ENCODE measurements around the gene PANK2.
"Not testable (repeated sequence)": the region's sequence is repeated elsewhere in the genome, so short reads cannot be mapped to it uniquely, and the experiment has no call there.

PANK2 gene

GRCh38 chr20:3930265-3931206 lies 41.3 kb downstream of the PANK2 start:
- no peak for FAIRE-seq

GRCh38 chr20:3931664-3932063 lies 42.5 kb downstream of the PANK2 start:
- FAIRE-seq, result no peak

DNA sequence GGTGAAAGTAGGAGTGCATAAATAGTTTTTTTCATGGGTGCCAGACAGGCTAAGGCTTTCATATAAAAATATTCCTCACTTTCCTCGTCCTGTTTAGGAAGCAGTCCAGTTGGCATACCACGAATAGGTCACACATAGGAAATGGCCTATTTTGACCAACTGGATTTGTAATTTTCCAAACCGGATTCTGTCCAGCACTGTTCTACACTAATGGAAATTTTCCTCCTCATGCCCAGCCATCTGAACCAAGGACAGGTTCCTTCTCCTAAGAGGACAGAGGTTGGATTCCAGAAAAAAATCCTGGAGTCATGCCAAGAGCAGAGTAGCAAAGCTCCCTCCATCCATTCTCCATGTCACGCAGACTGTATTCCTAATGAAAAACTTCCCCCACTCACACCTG lies 43.1 kb downstream of the PANK2 start:
- FAIRE-seq, result no peak

DNA sequence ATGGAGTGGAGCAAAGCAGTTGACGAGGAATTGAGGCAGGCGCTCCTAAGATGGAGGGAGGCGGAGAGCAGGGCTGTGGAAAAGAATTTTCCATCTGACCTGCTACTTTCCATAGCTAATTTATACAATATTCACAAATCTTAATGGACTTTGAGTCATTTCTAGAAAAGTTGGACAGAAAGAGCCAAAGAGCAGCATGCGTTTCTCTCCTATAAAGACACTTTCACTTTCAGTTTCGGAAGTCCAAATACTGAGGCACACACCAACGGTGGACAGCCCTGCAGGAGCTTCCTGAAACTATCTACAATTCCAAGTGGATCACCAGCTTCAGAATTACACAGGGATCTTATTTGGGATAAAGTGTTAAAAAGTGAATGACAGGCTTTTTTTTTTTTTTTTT lies 43.5 kb downstream of the PANK2 start:
- FAIRE-seq, result no peak

DNA sequence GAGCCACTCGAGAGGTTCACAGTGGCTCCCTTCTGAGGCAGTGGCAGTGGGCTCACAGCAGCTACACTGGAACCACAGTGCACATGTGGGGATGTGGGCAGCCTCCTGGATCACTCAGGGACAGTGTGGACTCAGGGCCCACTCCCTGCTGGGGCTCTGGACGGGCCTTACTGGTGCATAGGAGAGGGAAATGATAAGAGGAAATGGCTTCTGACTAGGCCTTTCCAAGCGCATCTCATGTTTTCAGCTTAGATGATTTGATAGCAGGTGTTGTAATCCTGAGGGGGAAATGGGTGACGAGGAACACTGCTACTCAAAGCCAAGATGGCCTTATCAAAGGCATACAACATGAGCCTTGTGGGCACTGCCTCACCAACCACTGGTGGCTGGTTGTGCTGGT lies 44.0 kb downstream of the PANK2 start:
- FAIRE-seq, result no peak

- no peak for FAIRE-seq
Observed at GRCh38 chr20:3934624-3935023, 45.4 kb downstream of the PANK2 start.

GRCh38 chr20:3935295-3935955 lies 46.2 kb downstream of the PANK2 start:
- no peak for FAIRE-seq

DNA sequence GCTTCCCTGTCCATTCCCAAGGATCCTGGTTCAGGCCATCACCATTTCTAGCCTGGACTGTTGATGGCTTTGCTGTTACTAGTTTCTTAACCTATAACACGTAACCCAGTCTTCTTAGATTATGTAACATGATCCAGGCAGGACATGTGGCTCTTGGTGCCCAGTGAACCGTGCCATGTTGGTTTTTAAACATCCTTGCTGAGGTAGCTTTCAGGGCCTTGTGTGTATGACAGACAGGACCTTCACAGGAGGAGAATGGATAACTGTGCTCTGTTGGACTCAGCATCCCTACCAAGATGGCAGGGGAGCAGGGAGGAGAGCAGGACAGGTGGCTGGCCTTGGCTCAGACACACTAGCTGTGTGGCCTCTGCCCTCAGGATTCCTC lies 46.8 kb downstream of the PANK2 start:
- no peak for FAIRE-seq

DNA sequence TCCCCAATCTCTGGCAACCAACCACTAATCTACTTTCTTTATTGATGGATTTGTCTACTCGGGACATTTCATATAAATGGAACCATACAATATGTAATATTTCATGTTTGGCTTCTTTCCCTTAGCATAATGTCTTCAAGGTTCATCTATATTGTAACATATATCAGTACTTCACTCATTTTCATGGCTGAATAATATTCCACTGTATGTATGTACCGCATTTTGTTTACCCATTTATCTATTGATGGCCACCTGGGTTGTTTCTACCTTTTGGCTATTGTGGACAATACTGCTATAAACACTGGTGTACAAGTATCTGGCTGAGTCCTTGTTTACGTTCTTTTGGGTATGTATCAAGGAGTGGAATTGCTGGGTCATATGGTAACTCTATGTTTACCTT lies 48.4 kb downstream of the PANK2 start:
- FAIRE-seq, result no peak

GRCh38 chr20:3940905-3941304 lies 51.7 kb downstream of the PANK2 start:
- no peak for FAIRE-seq

DNA sequence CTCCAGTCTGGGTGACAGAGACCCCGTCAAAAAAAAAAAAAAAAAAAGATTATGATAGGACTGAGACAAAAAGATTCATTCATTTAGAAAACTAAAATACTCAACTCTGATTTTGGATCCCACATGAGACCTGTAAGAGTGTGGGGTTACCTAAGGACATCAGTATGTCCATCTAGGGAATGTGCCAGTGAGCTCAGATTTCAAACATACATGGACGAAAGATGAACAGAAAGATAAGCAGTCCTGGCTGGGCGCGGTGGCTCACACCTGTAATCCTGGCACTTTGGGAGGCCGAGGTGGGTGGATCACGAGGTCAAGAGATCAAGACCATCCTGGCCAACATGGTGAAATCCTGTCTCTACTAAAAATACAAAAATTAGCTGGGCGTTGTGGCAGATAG lies 57.5 kb downstream of the PANK2 start:
- not testable (repeated sequence) for FAIRE-seq

- FAIRE-seq, result no peak
Observed at GRCh38 chr20:3964719-3965118, 75.5 kb downstream of the PANK2 start.

DNA sequence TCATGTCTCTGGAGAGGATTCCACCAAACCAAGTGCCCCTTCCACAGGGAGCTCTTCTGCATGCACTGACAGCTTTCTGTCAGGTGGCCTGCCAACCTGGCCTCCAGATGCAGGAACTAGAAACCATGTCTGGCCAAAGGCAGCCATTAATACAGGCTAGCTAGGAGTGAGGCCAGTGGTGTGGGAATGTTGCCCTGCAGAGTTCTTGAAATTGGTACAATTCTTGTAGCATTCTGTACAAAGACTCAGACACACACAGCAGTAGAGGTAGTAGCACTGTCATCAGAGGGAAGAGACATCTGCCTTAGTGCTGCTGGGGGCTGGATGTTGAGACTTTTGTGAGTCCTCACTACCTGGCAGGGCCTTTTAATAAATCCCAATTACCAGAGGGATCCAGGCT lies 77.4 kb downstream of the PANK2 start:
- FAIRE-seq, result no peak

DNA sequence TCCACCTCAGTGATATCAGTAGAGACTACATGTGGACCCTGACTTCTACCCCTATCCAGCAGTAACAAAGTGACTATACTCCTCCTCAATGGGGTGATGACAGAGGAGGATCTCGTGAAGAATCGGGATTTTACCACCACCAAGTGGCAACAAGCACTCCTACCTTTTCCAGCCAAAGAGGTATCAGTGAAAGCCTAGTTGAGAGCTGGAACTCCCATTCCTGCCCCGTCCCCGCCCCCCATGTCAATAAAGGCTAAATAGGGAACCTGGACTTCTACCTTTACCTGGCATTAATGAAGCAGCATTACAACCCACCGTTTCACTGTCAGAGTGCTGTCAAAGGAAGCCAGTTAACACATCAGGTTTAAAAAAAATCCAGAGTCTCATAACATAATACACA lies 80.8 kb downstream of the PANK2 start:
- FAIRE-seq, result no peak

- no peak for FAIRE-seq
Observed at GRCh38 chr20:3971145-3971544, 82.0 kb downstream of the PANK2 start.

DNA sequence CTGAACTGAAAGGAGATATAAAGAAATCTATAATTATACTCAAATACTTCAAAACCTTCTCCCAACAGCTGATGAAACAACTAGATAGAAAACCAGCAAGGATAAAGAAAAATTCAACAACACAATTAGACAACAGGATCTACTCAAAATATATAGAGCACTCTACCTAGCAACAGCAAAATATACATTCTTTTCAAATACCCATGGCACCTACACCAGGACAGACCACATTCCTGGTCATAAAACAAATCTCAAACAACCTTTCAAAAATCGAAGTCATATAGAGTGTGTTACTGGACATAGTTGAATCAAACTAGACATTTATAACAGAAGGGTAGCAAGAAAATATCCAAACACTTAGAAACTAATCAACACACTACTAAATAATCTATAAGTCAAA lies 83.0 kb downstream of the PANK2 start:
- no peak for FAIRE-seq

GRCh38 chr20:3972631-3973030 lies 83.4 kb downstream of the PANK2 start:
- not testable (repeated sequence) for FAIRE-seq

DNA sequence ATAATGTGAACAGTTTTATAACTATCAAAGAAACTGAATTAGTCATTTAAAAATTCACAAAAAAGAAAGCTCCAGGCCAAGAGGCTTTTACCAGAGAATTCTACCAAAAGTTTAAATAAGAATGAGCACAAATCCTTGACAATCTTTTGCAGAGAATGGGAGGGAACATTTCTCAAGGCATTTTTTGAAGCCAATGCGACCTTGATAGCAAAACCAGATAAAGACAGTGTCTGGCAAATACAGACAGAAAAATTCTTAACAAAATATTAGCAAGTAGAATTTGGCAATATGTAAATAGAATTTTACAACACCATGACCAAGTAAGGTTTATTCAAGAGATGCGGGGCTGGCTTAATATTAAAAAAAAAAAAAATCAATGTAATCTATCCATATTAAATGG lies 84.5 kb downstream of the PANK2 start:
- FAIRE-seq, result no peak

GRCh38 chr20:3976511-3976910 lies 87.3 kb downstream of the PANK2 start:
- no peak for FAIRE-seq

All from islet of Langerhans (tissue), 1 donor.